ENCODE results near the gene FBXO3. TPM values are rescaled to one million over a fixed set of nuclear protein-coding genes. Genes with fewer than 3 reads are reported as not detected.
A peak's percentile ranks its signal among the peaks of the same experiment; 100 is the strongest.

FBXO3 gene
- total and polyA plus RNA-seq, 4 donors: 13.6 to 46.4 (median 23.4) TPM

DNA sequence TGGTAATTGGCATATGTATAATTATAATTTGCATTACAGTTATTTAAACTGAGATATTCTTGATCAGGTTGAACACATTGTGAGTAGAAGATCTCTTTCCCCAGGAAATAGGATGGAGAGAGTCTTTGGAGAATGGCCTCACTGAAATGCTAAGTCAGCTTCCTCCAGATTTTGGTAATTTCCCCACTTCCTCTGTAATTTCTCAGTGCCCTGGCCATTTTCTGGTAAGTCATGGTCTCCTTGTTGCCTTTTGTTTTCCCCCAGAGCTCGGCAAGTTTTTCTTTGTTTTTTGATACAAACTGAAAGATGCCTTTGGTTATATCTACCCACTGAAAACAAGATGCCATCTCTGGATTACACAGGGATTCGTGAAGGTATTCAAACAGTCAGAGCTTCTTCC is 12.8 kb upstream of the FBXO3 start:
- Histone ChIP-seq H3K9me3 (ENCODE audit: control insufficient read depth in 4 of 4, insufficient read depth in 3 of 4, low read length in 3 of 4) (no peaks in the 10 kb centered on the region), H3K36me3 (ENCODE audit: control insufficient read depth in 4 of 4, insufficient read depth in 4 of 4, low read length in 4 of 4) (no peaks in the 10 kb centered on the region), H3K4me3 (no peak overlapping the region), H3K9ac (ENCODE audit: insufficient read depth in 1 of 2, low read length in 2 of 2) (no peak overlapping the region), H3K27ac (ENCODE audit: low read depth in 1 of 2, low read length in 1 of 2) (no peak overlapping the region), H3K4me1 (ENCODE audit: control insufficient read depth in 5 of 5, insufficient read depth in 5 of 5, low read length in 5 of 5) (no peaks in the 10 kb centered on the region), H3K27me3 (ENCODE audit: control insufficient read depth in 3 of 3, insufficient read depth in 3 of 3, low read length in 2 of 3) (peaks cover 0 to 4% (median 3%) of the 10 kb centered on the region in 3 donors)
- TF ChIP-seq, protein P1, sequence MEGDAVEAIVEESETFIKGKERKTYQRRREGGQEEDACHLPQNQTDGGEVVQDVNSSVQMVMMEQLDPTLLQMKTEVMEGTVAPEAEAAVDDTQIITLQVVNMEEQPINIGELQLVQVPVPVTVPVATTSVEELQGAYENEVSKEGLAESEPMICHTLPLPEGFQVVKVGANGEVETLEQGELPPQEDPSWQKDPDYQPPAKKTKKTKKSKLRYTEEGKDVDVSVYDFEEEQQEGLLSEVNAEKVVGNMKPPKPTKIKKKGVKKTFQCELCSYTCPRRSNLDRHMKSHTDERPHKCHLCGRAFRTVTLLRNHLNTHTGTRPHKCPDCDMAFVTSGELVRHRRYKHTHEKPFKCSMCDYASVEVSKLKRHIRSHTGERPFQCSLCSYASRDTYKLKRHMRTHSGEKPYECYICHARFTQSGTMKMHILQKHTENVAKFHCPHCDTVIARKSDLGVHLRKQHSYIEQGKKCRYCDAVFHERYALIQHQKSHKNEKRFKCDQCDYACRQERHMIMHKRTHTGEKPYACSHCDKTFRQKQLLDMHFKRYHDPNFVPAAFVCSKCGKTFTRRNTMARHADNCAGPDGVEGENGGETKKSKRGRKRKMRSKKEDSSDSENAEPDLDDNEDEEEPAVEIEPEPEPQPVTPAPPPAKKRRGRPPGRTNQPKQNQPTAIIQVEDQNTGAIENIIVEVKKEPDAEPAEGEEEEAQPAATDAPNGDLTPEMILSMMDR (IDR thresholded peaks at IDR 0.05; ENCODE audit: control extremely low read depth, extremely low read depth): no peak
- WGBS, 2 donors: 50 to 59% methylated on average over 2 of the region's 2 CpGs
- DNase-seq: no peak
- ATAC-seq (ENCODE audit: insufficient read depth, low FRiP score): no peak

DNA sequence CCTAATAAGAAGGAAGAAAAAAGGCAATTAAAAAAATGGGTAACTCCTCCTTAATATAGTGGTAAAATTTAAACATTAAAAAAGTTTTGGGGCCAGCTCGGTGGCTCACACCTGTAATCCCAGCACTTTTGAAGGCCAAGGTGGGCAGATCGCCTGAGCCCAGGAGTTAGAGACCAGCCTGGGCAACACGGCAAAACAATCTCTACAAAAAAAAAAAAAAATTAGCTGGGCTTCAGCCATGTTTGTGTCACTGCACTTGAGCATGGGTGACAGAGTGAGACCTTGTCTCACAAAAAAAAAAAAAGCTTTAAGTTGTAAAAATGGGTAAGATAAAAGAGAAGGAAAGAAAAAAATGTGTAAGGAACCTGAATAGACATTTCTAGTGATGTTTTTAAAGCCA is 11.3 kb upstream of the FBXO3 start:
- Histone ChIP-seq H3K27me3 (ENCODE audit: control insufficient read depth in 3 of 3, insufficient read depth in 3 of 3, low read length in 2 of 3) (peaks cover 0 to 4% (median 3%) of the 10 kb centered on the region in 3 donors), H3K9ac (ENCODE audit: insufficient read depth in 1 of 2, low read length in 2 of 2) (no peak overlapping the region), H3K4me1 (ENCODE audit: control insufficient read depth in 5 of 5, insufficient read depth in 5 of 5, low read length in 5 of 5) (peaks cover 0 to under 1% (median 0%) of the 10 kb centered on the region in 5 donors), H3K36me3 (ENCODE audit: control insufficient read depth in 4 of 4, insufficient read depth in 4 of 4, low read length in 4 of 4) (no peaks in the 10 kb centered on the region), H3K4me3 (no peak overlapping the region), H3K27ac (ENCODE audit: low read depth in 1 of 2, low read length in 1 of 2) (no peak overlapping the region), H3K9me3 (ENCODE audit: control insufficient read depth in 4 of 4, insufficient read depth in 3 of 4, low read length in 3 of 4) (no peaks in the 10 kb centered on the region)
- DNase-seq (no peak), ATAC-seq (ENCODE audit: insufficient read depth, low FRiP score) (no peak)
- TF ChIP-seq, protein P1 (IDR thresholded peaks at IDR 0.05; ENCODE audit: control extremely low read depth, extremely low read depth): no peak
- WGBS, 2 donors: 83 to 88% methylated on average over 3 of the region's 3 CpGs

DNA sequence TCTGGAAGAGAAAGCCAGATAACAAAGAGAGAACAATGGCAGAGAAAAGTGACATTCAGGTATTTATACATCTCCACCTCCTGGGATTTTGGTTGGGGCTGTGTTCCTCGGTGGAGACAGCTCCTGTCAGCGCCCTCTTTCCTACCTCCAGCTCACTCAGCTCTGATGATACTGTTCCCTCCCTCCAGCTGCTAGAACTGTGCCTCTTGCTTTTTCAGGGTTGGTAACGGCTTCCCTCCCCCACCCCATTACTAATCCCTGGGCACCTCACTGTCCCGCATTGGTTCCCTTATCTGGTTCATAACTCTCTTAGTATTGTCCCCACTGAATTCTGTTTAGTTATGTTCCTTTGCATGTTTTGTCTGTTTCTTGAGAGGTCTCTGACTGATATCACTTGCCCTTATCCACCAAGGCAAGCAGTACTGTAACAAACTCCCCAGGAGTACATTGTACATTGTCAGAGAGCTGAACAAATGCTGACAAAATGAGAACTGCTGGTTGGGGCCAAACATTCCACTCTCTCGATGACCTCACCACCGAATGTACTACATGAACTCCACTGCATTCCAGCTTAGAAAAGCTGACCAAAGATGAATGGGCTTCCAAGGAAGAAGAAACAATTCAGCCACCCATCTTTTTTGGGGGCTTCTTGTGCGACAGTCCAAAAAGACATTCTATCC is 5.7 kb upstream of the FBXO3 start:
- DNase-seq: peak; percentile 45 to 64 (median 53)
- no peaks in the 10 kb centered on the region for H3K36me3 ChIP-seq (ENCODE audit: control insufficient read depth in 4 of 4, insufficient read depth in 4 of 4, low read length in 4 of 4)
- ATAC-seq (ENCODE audit: insufficient read depth, low FRiP score): no peak
- TF ChIP-seq, protein P1 (IDR thresholded peaks at IDR 0.05; ENCODE audit: control extremely low read depth, extremely low read depth): no peak
- H3K4me1 ChIP-seq (ENCODE audit: control insufficient read depth in 5 of 5, insufficient read depth in 5 of 5, low read length in 5 of 5): peaks cover 0 to 23% (median 8%) of the 10 kb centered on the region in 5 donors
- 68 to 79% methylated on average over 7 of the region's 7 CpGs for WGBS, 2 donors
- no peaks in the 10 kb centered on the region for H3K9me3 ChIP-seq (ENCODE audit: control insufficient read depth in 4 of 4, insufficient read depth in 3 of 4, low read length in 3 of 4)
- no peak overlapping the region for H3K4me3 ChIP-seq
- H3K27ac ChIP-seq (ENCODE audit: low read depth in 1 of 2, low read length in 1 of 2): peak overlapping the region in 1 of 2 donors; percentile 10
- H3K9ac ChIP-seq (ENCODE audit: insufficient read depth in 1 of 2, low read length in 2 of 2): no peak overlapping the region
- H3K27me3 ChIP-seq (ENCODE audit: control insufficient read depth in 3 of 3, insufficient read depth in 3 of 3, low read length in 2 of 3): peaks cover 0 to 9% (median 0%) of the 10 kb centered on the region in 3 donors

Measured in lung (tissue), 12 donors.